GM18519 (cell line): ENCODE data around the gene BOC.
"Not testable (repeated sequence)": the region's sequence is repeated elsewhere in the genome, so short reads cannot be mapped to it uniquely, and the experiment has no call there.

Experiments used
- ATAC-seq: cut with Tn5 transposase; IDR thresholded peaks from one replicate; pipeline ENCODE4 v1.9.1; 2021; ENCODE audit warnings: mild to moderate bottlenecking, moderate library complexity; ENCODE audit not compliant: unreplicated experiment, low FRiP score

Gene BOC

DNA sequence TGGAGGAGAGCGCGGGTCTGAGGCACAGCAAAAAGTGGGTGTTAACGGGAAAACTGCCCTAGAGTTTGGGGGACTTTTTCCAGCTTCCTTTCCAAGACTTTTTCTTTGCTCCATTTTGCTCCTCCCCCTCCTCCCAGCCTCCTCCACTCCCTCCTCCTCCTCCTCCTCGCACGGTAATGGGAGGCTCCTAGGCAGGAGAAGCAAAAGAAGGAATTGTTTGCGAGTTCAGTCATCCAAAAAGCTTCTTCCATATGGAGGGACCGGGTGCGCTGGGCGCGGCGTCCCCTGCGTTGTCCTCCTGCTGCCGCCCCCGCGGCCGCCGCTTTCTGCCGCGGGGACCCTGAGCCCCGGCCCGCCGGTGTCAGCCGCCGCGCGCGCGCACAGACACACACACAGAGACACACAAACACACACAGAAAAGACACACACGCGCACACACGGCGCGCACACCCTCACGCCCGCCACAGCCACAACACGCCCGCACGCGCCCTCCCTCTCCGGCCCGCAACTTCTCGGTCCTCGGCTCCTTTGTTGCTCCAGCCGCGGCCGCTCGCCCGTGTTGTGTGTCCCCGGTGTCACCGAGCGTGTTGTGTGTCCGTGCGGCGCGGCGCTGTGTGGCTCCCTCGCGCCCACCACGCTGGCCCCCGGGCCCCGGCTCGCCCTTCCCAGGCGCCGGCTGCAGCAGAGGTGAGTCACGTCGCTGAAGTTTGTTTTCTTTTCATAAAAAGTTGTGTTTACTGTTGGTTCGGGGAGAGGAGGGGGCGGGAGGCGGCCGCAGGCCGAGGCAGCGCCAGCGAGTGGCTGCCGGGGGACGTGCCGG, at the start of gene BOC:
TSS of gene BOC (plus strand) at position 228 of the 820 bp plus-strand sequence. CDS start 38,246 bp downstream, outside the sequence.
- ATAC-seq, result no peak

DNA sequence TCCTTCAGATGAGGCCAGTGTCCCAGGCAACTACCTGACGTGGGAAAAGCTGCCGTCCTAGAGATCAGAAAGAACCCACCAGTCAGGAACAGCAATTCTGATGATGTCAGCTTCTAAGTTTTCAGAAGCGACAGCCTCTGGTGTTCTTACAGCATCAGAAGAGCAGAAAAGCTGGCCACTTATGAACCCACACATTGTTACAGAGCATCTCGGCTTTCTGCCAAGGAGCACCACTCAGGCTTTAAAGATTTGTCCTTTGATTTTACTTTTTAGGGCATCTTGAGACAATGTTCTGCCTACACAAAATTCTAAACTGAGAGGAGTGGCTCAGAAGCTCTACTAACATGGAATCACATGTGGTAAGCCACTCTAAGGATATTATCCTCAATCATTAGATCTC, 49.7 kb upstream of the BOC start:
- no peak for ATAC-seq

GRCh38 chr3:113163152-113163551, 48.2 kb upstream of the BOC start:
- ATAC-seq, result no peak

DNA sequence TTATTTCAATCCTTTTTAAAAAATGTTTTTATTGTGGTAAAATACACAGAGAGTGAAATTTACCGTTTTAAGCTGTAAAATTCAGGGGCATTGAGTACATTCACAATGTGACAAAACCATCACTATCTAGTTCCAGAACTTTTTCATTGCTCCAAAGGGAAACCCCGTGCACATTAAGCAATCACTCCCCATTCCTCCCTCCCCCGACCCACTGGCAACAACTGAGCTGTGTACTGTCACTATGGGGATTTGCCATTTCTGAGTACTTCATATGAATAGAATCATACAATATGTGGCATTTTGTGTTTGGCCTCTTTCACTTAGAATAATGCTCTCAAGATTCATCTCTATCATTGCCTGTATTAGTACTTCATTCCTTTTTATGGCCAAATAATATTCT, 45.5 kb upstream of the BOC start:
- ATAC-seq, result no peak

GRCh38 chr3:113166357-113166718, 45.0 kb upstream of the BOC start:
- ATAC-seq, result no peak

DNA sequence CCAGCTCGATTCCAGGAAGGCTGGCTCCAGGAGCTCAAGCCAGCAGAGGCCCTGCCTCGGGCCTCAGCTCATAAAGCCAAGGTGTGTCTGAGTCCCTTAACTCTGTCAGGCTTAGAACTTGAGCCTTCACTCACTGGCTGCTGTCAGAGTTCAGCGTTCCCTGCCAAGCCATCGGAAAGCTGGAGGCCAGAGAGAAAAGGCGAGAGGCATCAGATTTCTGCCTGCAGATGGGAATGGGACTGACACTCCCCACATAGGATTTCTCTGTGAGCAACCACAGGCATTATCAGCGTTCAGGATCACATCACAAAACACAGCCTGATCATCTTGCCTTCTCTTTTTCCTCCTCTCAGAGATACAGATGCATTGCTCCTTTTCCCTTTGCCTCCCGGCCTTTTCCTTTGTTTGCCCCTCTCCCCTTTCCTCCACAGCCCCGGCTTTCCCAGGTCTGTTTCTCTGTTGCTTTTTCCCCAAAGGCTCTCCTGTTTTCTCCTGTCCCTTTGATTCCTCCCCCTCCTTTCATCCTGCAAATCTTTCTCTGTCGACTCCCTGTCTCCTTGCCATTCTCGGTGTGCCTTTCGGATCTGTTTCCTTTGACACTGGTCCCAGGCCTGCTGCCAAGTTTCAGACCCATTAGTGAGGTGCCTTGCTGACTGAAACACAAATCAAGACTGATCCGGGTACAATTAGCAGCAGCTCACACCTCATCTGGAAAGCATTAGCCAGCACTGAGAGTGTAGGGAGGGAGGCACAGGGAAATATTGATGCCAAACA, 44.5 kb upstream of the BOC start:
- ATAC-seq, result no peak

- no peak for ATAC-seq
Observed at GRCh38 chr3:113167825-113168801, 43.2 kb upstream of the BOC start.

DNA sequence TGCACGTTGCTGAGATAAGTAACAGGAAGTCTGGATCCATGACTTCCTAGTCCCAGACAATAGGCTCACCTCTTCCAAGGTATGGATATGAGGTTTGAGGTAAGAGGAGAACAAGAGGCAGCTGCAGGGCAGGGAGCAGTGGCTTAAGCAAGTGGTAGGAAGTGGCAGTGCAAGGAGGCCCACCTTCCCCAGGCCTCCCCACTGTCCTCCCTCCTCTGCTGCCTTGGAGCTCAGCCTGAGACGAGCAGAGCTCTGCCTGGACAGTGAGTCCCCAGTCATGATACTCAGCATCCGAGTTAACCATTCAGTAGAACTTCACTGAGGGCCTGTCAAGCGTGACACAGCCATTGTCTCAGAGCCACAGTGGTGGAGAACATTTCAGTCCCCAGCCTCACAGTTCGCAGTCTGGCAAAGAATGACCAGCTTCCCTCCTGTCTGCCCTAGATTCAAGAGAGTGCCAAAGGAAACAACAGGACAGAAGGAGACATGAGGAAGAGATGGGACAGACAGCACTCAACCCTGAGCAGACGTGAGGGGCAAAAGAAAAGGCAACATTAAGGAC, 41.4 kb upstream of the BOC start:
- no peak for ATAC-seq

- ATAC-seq, result no peak
Observed at GRCh38 chr3:113170771-113171170, 40.6 kb upstream of the BOC start.

GRCh38 chr3:113171675-113172300, 39.6 kb upstream of the BOC start:
- not testable (repeated sequence) for ATAC-seq

DNA sequence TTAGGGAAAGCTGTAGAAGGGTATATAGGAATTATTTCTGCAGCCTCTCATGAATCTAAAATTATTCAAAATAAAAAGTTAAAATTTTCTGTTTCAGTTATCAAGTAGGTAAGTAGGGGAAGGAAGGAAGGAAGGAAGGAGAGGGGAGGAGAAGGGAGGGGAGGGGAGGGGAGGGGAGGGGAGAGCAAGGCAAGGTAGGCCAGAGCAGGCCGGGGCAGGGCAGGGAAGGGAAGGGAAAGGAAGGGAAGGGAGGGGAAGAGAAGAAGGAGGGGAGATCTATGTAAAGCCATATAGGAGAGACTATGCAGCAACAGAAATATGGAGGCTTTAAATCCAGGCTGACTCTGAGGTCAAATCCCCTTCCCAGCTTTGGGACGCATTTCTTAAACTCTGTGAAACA, 38.3 kb upstream of the BOC start:
- no peak for ATAC-seq

- no peak for ATAC-seq
Observed at GRCh38 chr3:113174304-113174703, 37.1 kb upstream of the BOC start.

DNA sequence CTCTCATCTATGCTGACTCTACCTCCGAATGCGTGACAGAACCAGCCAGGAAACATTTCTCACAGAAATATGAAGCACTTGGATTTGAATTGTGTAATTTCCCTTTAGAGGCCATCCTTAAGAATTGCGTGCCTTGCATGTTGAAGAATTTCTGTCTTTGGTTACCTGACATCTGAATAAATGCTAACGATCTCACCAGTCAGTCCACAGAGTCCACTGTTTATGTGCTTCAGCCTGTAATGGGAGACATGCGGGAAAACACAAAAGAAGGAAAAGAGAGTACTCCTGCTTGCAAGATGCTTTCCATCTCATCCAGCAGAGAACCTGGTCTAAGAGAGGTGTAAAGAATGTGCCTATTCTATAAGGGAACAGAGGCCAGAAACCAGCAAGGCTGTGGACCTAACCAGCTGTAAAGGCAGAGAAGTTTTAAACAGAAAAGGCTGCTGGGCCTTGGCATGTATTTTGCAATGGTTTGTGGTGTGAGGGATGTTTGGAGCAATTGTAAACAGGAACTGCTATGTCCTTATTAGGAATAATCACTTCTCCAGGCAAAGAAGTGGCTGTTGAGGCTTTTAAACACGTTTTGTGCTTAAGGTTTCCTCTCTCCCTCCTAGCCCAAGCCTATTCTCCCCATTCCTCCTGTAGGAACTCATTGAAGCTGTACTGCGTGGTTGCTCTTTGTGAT, 36.4 kb upstream of the BOC start:
- no peak for ATAC-seq

DNA sequence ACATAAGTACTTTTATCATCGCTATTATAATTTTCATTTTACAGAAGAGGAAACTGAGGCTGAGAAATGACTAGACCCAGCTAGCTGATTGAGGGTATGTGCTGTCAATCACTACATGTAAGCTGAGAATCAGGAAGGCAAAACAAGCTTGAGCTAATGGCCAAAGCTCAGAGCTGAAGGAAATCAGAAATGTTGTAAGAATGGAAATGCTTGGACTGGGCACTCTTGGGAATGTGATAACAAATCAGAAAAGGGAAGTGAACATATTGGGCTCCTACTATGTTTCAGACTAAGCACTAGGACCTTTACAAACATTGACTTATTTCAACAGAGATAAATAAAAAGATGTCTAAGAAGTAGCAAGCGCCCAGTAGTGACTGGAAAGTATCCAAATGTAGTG, 33.8 kb upstream of the BOC start:
- ATAC-seq, result no peak

- ATAC-seq, result no peak
Observed at GRCh38 chr3:113179235-113179824, 32.0 kb upstream of the BOC start.

DNA sequence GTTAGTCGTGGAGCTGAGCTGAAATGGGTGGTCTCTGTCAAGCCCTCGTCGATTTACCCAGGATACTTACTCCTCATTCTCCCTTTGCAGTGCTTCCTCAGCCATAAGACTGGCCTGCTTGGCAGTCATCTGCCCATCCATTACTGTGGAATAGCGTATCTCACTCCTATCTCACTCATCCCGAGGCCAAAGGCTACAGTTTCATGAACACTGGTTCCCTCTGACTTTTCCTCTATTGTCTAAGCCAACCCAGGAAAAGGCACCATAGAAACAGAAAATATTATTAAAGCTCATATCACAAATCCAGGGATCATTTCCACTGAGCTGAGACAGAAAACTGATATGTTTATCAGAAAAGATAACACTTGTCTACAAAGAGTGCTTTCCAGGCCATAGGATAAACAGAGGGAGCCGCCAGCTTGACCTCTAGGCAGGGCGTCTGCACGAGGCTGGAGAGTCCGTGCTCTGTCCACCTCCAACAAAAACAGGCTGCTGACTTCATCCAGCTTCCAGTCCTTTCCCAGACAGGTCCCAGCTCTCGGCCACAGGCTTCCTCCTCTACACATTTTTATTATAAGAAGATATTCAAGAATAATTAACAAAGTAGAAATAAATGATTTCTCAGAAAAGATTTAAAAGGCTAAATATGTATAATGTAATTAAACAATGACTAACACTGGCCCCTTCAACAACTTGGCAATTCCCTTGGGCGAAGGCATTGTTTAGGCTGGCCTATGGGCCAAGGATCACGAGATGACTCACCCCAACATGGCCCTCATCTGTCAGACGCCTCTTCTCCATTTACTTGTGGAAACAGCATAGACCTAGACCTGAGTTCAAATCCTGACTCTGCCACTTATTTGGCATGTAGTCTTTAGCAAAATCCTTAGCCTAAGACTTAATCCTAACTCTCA, 27.4 kb upstream of the BOC start:
- no peak for ATAC-seq

- no peak for ATAC-seq
Observed at GRCh38 chr3:113185194-113185835, 26.0 kb upstream of the BOC start.

GRCh38 chr3:113186566-113186965, 24.8 kb upstream of the BOC start:
- no peak for ATAC-seq
